ENCODE results near the gene TMEM26.

Gene TMEM26

GRCh38 chr10:61452655-61453641 lies at the start of gene TMEM26:
TMEM26 (minus strand) TSS chr10:61453381; CDS start chr10:61453081, 300 bp downstream.
- DNase-seq (ENCODE audit: extremely low read depth in 1 of 2, low read depth in 1 of 2): no peak

- DNase-seq (ENCODE audit: extremely low read depth in 1 of 2, low read depth in 1 of 2): no peak
These were observed 47.3 kb upstream of the TMEM26 start for GRCh38 chr10:61500460-61500859.

- DNase-seq (ENCODE audit: extremely low read depth in 1 of 2, low read depth in 1 of 2): no peak
These were observed 39.3 kb upstream of the TMEM26 start for GRCh38 chr10:61492364-61492995.

- DNase-seq (ENCODE audit: extremely low read depth in 1 of 2, low read depth in 1 of 2): no peak
These were observed 34.3 kb upstream of the TMEM26 start for GRCh38 chr10:61487506-61487905.

- no peak for DNase-seq (ENCODE audit: extremely low read depth in 1 of 2, low read depth in 1 of 2)
These were observed 33.7 kb upstream of the TMEM26 start for GRCh38 chr10:61486738-61487396.

- DNase-seq (ENCODE audit: extremely low read depth in 1 of 2, low read depth in 1 of 2): no peak
These were observed 33.1 kb upstream of the TMEM26 start for GRCh38 chr10:61486251-61486650.

- DNase-seq (ENCODE audit: extremely low read depth in 1 of 2, low read depth in 1 of 2): no peak
These were observed 28.4 kb upstream of the TMEM26 start for GRCh38 chr10:61481597-61481996.

- no peak for DNase-seq (ENCODE audit: extremely low read depth in 1 of 2, low read depth in 1 of 2)
These were observed 27.0 kb upstream of the TMEM26 start for GRCh38 chr10:61480208-61480607.

GRCh38 chr10:61478621-61479312 lies 25.6 kb upstream of the TMEM26 start:
- DNase-seq (ENCODE audit: extremely low read depth in 1 of 2, low read depth in 1 of 2): no peak

GRCh38 chr10:61477451-61477850 lies 24.3 kb upstream of the TMEM26 start:
- no peak for DNase-seq (ENCODE audit: extremely low read depth in 1 of 2, low read depth in 1 of 2)

- DNase-seq (ENCODE audit: extremely low read depth in 1 of 2, low read depth in 1 of 2): no peak
These were observed 23.3 kb upstream of the TMEM26 start for GRCh38 chr10:61476529-61476928.

GRCh38 chr10:61475449-61475873 lies 22.3 kb upstream of the TMEM26 start:
- no peak for DNase-seq (ENCODE audit: extremely low read depth in 1 of 2, low read depth in 1 of 2)

GRCh38 chr10:61472090-61472674 lies 19.0 kb upstream of the TMEM26 start:
- DNase-seq (ENCODE audit: extremely low read depth in 1 of 2, low read depth in 1 of 2): no peak

GRCh38 chr10:61471491-61471890 lies 18.3 kb upstream of the TMEM26 start:
- DNase-seq (ENCODE audit: extremely low read depth in 1 of 2, low read depth in 1 of 2): no peak

- no peak for DNase-seq (ENCODE audit: extremely low read depth in 1 of 2, low read depth in 1 of 2)
These were observed 17.6 kb upstream of the TMEM26 start for GRCh38 chr10:61470740-61471139.

GRCh38 chr10:61465901-61466632 lies 12.9 kb upstream of the TMEM26 start:
- no peak for DNase-seq (ENCODE audit: extremely low read depth in 1 of 2, low read depth in 1 of 2)

- no peak for DNase-seq (ENCODE audit: extremely low read depth in 1 of 2, low read depth in 1 of 2)
These were observed 12.0 kb upstream of the TMEM26 start for GRCh38 chr10:61465171-61465496.

GRCh38 chr10:61464461-61465170 lies 11.4 kb upstream of the TMEM26 start:
- DNase-seq (ENCODE audit: extremely low read depth in 1 of 2, low read depth in 1 of 2): no peak

Measured in stimulated activated CD8-positive, alpha-beta memory T cell treated with anti-CD3 and anti-CD28 coated beads, Interleukin-7, amount 100 ng/mL, for 48 hours (primary cell).